ENCODE measurements around the gene GSG1L.

DNA sequence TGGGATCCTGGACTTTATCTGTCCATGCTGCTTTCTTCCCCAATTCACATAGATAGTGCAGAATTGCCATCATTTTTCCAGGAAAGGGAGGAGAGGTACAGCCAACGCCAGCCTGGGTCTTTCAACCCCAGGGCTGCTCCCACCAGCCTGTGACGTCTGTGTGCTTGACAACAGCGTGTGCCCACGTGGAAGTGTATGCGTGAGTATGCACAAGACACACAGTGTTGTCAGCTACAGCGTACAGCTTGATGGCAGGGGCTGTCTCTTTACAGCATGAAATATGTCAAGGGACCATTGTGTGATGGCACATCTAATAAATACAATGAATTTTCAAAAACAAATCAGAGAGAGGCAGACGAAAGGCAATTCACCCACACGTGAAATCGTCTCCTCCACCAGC lies 62.3 kb downstream of the GSG1L start:
- TF ChIP-seq, protein P1, sequence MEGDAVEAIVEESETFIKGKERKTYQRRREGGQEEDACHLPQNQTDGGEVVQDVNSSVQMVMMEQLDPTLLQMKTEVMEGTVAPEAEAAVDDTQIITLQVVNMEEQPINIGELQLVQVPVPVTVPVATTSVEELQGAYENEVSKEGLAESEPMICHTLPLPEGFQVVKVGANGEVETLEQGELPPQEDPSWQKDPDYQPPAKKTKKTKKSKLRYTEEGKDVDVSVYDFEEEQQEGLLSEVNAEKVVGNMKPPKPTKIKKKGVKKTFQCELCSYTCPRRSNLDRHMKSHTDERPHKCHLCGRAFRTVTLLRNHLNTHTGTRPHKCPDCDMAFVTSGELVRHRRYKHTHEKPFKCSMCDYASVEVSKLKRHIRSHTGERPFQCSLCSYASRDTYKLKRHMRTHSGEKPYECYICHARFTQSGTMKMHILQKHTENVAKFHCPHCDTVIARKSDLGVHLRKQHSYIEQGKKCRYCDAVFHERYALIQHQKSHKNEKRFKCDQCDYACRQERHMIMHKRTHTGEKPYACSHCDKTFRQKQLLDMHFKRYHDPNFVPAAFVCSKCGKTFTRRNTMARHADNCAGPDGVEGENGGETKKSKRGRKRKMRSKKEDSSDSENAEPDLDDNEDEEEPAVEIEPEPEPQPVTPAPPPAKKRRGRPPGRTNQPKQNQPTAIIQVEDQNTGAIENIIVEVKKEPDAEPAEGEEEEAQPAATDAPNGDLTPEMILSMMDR (optimal IDR thresholded peaks at IDR 0.05 in 1 of 3, IDR thresholded peaks at IDR 0.05 in 1 of 3, conservative IDR thresholded peaks at IDR 0.05 in 1 of 3; ENCODE audit: extremely low read depth in 1 of 3, insufficient read depth in 2 of 3, low read length in 3 of 3) = no peak
- TF ChIP-seq EZH2 (IDR thresholded peaks at IDR 0.05; ENCODE audit: low read length) = no peak

Measured in keratinocyte (primary cell).